DND-41 (cell line): ENCODE measurements around the gene CPLX1.

Experiments
- EZH2 ChIP-seq: IDR thresholded peaks from 3 replicates; pipeline ENCODE4 v1.6.1; 2012; ENCODE audit warnings: borderline replicate concordance, low read depth, mild to moderate bottlenecking, moderate library complexity, low read length, inconsistent platforms; ENCODE audit not compliant: severe bottlenecking
- TF ChIP-seq, protein P1 (sequence below): IDR thresholded peaks from 2 replicates; pipeline ENCODE4 v1.5.1; 2012; ENCODE audit warnings: borderline replicate concordance, low read length, moderate library complexity, mild to moderate bottlenecking; ENCODE audit not compliant: poor library complexity, severe bottlenecking; ENCODE audit errors: extremely low read depth

DNA sequence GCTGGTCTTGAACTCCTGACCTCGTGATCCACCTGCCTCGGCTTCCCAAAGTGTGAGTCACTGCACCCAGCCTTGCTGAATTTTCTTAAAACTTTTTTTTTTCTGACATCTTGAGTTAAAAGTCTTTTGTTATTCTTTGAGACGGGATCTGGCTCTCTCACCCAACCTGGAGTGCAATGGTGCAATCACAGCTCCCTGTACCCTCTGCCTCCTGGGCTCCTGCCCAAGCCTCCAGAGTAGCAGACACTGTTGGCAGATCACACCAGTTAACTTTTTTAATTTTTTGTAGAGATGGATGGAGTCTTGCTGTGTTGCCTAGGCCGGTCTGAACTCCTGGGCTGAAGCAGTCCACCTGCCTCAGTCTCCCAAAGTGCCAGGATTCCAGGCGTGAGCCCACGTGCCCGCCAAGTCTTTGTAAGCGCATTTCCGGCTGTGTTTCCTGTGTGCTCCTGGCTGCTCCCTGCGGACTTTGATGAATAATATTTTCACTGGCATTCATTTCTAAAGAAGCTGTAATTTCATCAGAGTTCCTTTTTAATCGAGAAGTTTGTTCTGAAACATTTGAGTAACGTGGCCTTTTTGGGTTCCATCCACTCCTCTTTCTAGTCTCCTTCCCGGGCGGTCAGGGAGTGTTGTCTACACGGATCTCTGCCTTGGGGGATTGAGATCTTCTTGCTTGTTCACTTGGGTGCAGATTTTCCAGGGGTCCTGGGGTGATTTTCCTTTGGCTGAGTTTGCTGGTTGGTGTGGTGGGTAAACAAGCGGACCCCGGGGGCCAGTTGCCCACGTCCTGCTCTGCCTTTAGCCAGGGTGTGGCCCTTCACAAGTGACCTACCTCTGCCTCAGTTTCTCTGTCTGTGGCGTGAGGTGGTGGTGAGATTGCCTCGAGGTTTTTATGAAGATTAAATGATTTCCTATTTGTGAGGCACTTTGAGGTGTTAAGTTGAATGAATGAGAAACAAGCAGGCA lies 75.9 kb downstream of the CPLX1 start:
- TF ChIP-seq, protein P1, sequence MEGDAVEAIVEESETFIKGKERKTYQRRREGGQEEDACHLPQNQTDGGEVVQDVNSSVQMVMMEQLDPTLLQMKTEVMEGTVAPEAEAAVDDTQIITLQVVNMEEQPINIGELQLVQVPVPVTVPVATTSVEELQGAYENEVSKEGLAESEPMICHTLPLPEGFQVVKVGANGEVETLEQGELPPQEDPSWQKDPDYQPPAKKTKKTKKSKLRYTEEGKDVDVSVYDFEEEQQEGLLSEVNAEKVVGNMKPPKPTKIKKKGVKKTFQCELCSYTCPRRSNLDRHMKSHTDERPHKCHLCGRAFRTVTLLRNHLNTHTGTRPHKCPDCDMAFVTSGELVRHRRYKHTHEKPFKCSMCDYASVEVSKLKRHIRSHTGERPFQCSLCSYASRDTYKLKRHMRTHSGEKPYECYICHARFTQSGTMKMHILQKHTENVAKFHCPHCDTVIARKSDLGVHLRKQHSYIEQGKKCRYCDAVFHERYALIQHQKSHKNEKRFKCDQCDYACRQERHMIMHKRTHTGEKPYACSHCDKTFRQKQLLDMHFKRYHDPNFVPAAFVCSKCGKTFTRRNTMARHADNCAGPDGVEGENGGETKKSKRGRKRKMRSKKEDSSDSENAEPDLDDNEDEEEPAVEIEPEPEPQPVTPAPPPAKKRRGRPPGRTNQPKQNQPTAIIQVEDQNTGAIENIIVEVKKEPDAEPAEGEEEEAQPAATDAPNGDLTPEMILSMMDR: no peak
- no peak for TF ChIP-seq EZH2
